Measurements from ENCODE around the gene LUC7L2. TPM values are rescaled to one million over a fixed set of nuclear protein-coding genes. Genes with fewer than 3 reads are reported as not detected.
A peak's percentile ranks its signal among the peaks of the same experiment; 100 is the strongest.

LUC7L2 gene
- total RNA-seq, 1 donor from 2014 or later, result 74.3 TPM

DNA sequence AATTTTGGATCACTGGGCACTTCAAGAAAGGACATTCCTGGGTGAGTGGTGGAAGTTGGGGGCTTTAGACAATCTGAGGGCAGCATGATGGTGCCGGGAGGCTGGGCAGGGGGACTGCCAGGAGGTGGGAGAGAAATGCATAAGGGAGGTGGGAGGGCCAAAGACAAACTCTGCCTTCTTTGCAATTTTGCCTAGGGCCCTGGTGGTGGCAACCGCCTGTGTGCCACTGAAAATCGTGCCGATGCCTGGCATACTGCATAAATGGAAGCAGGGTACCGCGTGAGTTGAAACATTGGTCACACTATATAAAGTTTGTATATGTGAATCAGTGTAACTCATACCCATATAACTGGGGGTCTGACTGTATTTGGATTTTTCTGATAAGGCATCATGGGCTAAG, 3.3 kb downstream of the LUC7L2 start:
- no peak for DNase-seq (ENCODE audit: low spot score)
- Mint-ChIP-seq H3K9me3 (ENCODE audit: low read depth) (no peaks in the 10 kb centered on the region), H3K4me3 (ENCODE audit: unreplicated experiment) (peak overlapping the region; percentile 16), H3K36me3 (ENCODE audit: low read depth) (peaks cover 2% of the 10 kb centered on the region), H3K27me3 (ENCODE audit: low read depth) (no peaks in the 10 kb centered on the region), H3K4me1 (ENCODE audit: low read depth) (peaks cover 59% of the 10 kb centered on the region), H3K27ac (ENCODE audit: unreplicated experiment) (peak overlapping the region; percentile 80)
- TF ChIP-seq, protein P1, sequence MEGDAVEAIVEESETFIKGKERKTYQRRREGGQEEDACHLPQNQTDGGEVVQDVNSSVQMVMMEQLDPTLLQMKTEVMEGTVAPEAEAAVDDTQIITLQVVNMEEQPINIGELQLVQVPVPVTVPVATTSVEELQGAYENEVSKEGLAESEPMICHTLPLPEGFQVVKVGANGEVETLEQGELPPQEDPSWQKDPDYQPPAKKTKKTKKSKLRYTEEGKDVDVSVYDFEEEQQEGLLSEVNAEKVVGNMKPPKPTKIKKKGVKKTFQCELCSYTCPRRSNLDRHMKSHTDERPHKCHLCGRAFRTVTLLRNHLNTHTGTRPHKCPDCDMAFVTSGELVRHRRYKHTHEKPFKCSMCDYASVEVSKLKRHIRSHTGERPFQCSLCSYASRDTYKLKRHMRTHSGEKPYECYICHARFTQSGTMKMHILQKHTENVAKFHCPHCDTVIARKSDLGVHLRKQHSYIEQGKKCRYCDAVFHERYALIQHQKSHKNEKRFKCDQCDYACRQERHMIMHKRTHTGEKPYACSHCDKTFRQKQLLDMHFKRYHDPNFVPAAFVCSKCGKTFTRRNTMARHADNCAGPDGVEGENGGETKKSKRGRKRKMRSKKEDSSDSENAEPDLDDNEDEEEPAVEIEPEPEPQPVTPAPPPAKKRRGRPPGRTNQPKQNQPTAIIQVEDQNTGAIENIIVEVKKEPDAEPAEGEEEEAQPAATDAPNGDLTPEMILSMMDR (IDR thresholded peaks at IDR 0.05), result no peak

DNA sequence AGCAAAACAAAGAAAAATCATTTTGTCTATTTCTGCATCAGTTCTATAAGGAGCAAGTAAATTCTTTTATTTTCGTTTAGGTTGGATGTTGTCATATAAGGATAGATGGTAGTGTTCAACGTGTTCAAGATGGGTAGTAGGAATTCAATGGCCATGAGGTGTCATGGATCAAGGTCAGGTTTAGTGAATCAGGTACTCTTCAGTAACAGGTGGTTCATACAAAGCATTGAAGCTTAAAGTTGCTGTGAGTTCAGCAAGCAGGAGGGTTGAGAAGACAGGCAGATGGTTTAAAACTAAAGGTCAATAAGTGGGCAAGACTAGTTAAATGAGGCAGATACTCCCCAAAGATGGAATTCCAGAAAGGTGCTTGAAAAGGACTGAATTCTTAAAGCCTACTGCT, 5.6 kb downstream of the LUC7L2 start:
- DNase-seq (ENCODE audit: low spot score), result no peak
- TF ChIP-seq, protein P1 (IDR thresholded peaks at IDR 0.05), result no peak
- Mint-ChIP-seq H3K36me3 (ENCODE audit: low read depth) (peaks cover 2% of the 10 kb centered on the region), H3K9me3 (ENCODE audit: low read depth) (no peaks in the 10 kb centered on the region), H3K27ac (ENCODE audit: unreplicated experiment) (peak overlapping the region; percentile 52), H3K4me3 (ENCODE audit: unreplicated experiment) (no peak overlapping the region), H3K27me3 (ENCODE audit: low read depth) (no peaks in the 10 kb centered on the region), H3K4me1 (ENCODE audit: low read depth) (peaks cover 62% of the 10 kb centered on the region)

DNA sequence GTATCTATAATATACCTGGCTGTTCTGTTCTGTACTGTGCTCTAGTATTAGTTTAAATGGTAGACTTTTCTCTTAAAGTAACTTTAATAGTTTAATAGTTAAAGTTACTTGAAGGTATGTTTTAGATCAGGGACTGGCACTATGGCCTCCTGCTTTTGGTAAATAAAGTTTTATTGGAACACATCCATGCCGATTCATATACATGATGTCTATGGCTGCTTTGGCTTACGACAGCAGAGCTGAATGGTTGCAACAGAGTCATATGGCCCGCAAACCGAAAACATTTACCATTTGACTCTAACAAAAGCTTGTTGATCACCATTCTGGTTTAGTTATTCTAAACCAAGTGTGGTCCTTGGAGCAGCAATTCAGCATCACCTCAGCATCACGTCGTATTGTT, 6.7 kb downstream of the LUC7L2 start:
- Mint-ChIP-seq H3K27me3 (ENCODE audit: low read depth) (no peaks in the 10 kb centered on the region), H3K27ac (ENCODE audit: unreplicated experiment) (no peak overlapping the region), H3K36me3 (ENCODE audit: low read depth) (peaks cover 2% of the 10 kb centered on the region), H3K4me1 (ENCODE audit: low read depth) (peaks cover 66% of the 10 kb centered on the region), H3K4me3 (ENCODE audit: unreplicated experiment) (no peak overlapping the region), H3K9me3 (ENCODE audit: low read depth) (no peaks in the 10 kb centered on the region)
- TF ChIP-seq, protein P1 (IDR thresholded peaks at IDR 0.05), result no peak
- no peak for DNase-seq (ENCODE audit: low spot score)

DNA sequence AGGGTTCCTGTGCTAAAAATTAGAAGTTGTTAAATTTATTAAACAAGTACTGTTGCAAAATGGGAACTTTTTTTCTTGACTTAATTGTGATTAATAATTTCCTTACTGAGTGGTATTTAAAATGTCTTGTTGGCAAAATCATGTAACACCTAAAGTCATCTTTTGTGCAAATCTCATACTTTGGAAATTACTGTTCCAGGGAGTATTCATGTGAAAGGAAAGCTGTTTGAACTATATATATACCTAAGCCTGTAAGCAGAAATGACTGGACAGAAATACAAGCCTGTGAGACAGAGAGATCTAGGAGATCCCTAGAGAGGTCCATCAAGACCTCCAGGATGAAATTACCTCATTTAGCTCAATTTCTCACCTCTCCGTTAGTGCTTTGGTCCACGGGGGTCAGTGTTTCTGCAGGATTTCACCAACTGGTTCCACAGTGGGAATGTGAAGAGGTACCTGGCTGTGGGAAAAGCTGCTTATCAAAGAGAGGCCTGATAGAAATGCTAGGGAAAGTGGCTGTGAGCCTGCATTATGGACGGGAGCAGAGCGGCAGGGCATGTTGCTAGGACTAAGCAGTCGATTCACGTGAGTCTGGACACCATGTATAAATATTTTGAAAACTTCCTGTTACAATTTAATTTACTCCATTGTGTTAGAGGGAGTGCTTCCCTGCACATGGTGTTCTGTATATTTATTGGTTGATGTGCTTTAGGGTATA, 7.9 kb downstream of the LUC7L2 start:
- Mint-ChIP-seq H3K4me3 (ENCODE audit: unreplicated experiment) (no peak overlapping the region), H3K27me3 (ENCODE audit: low read depth) (no peaks in the 10 kb centered on the region), H3K27ac (ENCODE audit: unreplicated experiment) (no peak overlapping the region), H3K4me1 (ENCODE audit: low read depth) (peaks cover 57% of the 10 kb centered on the region), H3K9me3 (ENCODE audit: low read depth) (no peaks in the 10 kb centered on the region), H3K36me3 (ENCODE audit: low read depth) (peaks cover 2% of the 10 kb centered on the region)
- no peak for DNase-seq (ENCODE audit: low spot score)
- TF ChIP-seq, protein P1 (IDR thresholded peaks at IDR 0.05), result no peak

DNA sequence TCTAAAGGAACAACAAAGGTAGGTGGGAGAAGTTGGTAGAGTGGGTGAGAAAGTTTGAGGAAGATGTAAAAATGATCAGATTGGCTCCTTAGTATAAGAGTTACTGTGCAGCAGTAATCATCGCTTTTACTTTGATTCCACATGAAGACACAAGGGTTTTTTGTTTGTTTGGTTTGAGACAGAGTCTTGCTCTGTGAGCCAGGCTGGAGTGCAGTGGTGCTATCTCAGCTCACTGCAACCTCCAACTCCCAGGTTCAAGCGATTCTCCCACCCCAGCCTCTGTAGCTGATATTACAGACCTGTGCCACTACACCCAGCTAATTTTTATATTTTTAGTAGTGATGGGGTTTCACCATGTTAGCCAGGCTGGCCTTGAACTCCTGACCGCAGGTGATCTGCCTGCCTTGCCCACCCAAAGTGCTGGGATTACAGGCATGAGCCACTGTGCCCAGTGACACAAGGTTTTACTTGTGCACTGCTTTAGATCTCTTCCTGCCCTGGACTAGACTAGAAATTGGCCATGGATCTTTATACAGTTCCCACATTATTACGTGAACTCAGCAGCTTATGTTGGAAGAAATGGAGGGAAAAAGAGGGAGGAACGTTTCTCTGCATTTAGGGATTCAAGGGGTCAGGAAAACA, 10.7 kb downstream of the LUC7L2 start:
- Mint-ChIP-seq H3K4me1 (ENCODE audit: low read depth) (peaks cover 57% of the 10 kb centered on the region), H3K9me3 (ENCODE audit: low read depth) (no peaks in the 10 kb centered on the region), H3K27ac (ENCODE audit: unreplicated experiment) (peak overlapping the region; percentile 47), H3K36me3 (ENCODE audit: low read depth) (peaks cover 2% of the 10 kb centered on the region), H3K4me3 (ENCODE audit: unreplicated experiment) (no peak overlapping the region), H3K27me3 (ENCODE audit: low read depth) (no peaks in the 10 kb centered on the region)
- no peak for DNase-seq (ENCODE audit: low spot score)
- TF ChIP-seq, protein P1 (IDR thresholded peaks at IDR 0.05), result no peak

Data from chondrocyte (in vitro differentiated cells).